OCI-M1 (cell line): ENCODE measurements around the gene SEMA3C.

Experiments used
- DNase-seq: peaks from one replicate; lab custom pipeline; 2025; lab: John Stamatoyannopoulos, UW

Gene SEMA3C

GRCh38 chr7:80823057-80823456 is 95.8 kb downstream of the SEMA3C start:
- DNase-seq = no peak

- no peak for DNase-seq
Observed at GRCh38 chr7:80821771-80822319, 97.0 kb downstream of the SEMA3C start.

DNA sequence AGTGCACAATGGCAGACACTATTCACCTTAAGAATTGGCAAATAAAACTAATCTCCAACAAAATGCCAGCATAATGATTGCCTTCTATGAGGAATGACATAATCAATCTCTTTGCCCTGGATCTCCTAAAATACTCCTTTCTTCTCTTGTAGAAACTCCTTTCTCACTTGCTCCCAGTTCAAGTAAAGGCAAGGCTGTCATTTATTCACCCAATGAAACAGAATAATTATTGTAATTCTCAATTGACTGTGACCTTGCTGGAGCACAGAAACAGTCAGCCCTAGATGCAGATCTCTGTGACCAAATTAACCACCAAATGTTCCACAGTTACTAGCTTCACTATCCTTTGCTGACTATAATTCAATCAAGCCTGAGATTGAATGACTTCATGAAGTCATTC is 99.3 kb downstream of the SEMA3C start:
- DNase-seq = peak; percentile 40

- no peak for DNase-seq
Observed at GRCh38 chr7:80818181-80818580, 100.7 kb downstream of the SEMA3C start.

GRCh38 chr7:80816806-80817205 is 102.0 kb downstream of the SEMA3C start:
- DNase-seq = peak; percentile 39

DNA sequence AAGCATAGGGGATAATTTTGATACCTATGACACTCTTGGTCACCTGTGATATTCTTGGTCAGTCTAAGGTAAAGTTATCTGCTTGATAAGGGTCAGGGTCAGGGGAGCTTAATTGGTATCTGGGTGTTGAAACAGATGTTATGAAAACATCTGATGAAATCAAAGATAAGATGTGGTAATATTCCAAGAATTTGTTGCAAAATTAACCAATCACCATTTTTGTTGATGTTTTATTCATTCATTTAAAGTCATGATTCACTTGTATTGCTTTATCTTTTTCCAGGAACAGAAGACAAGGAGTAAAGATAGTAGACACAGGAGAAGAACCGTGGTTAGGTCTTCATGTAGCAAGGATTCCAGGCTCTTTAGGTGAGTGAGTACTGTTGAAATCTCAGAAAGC is 103.1 kb downstream of the SEMA3C start:
- DNase-seq = no peak

DNA sequence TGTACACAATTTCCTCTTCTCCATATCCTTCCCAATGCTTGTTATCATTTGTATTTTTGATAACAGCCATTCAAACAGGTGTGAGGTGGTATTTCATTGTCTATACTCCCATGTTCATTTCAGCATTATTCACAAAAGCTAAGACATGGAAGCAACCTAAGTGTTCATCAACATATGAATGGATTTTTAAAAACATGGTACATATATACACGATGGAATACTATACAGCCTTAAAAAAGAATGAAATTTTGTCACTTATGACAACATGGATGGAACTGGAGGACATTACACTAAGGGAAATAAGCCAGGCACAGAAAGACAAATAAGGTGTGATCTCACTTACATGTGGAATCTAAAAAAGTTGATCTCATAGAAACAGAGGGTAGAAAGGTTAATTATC is 109.3 kb downstream of the SEMA3C start:
- no peak for DNase-seq

- DNase-seq = no peak
Observed at GRCh38 chr7:80807166-80807900, 111.5 kb downstream of the SEMA3C start.

DNA sequence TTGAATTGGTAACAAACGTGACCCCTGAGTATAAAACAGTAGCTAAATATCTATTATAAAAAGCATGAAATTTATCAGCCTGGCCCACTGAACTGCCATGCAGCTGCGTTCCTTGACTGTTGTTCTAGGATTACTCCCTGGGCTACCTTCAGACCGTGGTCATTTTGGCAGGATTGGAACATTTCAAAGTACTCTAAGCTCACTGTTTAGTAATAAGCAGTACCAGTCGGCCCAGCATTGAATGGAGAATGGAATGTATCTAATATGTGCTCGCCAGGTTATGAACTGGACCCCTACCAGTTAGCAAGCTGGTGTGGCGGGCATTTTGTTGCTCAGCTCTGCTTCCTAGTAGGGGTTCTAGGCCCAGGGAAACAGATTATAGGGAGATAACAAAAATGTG is 112.2 kb downstream of the SEMA3C start:
- no peak for DNase-seq

GRCh38 chr7:80804589-80804988 is 114.3 kb downstream of the SEMA3C start:
- no peak for DNase-seq

DNA sequence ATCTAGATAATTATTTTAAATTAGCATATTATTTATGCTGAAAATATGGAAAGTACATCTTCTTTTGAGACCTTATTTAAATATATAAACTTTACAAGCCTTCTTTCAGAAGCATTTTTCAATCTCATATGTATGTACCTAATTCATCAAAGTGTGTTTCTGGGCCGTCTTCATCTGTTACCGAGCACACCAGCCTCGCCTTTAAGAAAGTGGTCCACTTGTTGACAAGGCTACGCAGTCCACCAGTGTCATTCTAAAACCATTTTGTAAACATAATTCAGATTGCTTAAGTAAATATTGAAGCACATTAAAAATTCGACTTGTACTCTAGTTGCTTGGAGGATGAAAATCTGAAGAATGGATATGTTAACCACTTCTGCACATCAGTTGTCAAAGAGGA is 116.3 kb downstream of the SEMA3C start:
- DNase-seq = no peak

DNA sequence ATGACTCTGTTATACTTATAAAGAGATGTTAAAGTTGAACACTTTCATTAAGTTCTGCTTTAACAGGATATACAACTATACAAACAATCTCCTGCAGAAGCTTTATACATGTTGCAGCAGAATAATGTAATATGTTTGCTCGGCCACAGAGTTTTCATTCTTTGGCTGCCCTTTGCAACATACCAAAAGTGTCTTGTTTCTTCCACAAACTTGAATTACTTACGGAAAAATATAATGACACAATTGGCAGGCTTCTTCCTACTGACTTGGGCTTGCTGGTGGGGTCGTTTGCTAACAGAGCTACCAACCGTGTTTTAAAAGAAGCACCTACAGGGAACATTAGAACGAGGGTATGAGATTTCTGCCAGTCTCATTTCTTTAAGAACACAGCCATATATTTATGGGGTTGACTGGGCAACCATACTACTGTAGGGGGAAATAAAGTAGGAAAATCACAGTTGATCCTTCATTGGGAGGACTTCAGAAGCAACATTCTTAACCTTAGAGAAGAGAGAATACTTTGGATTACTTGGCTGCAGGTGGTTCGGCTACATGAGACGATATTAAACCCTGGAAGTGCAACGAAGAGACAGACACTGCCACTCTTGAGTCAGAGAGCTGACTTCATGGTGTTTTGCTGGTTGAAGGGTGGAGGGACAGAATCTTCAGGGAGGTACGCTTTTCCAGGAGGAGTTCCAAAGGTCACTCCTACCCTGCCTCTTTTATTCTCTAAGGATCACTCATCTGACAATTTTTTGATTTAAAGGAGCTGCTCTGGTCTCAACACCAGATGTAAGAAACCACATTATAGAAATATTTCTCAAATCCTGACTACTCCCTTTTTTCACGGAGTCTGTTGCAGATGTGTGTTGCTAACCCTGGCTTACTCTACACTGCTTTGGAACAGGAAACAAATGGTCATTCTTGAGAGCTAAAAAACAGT is 123.9 kb downstream of the SEMA3C start:
- no peak for DNase-seq

DNA sequence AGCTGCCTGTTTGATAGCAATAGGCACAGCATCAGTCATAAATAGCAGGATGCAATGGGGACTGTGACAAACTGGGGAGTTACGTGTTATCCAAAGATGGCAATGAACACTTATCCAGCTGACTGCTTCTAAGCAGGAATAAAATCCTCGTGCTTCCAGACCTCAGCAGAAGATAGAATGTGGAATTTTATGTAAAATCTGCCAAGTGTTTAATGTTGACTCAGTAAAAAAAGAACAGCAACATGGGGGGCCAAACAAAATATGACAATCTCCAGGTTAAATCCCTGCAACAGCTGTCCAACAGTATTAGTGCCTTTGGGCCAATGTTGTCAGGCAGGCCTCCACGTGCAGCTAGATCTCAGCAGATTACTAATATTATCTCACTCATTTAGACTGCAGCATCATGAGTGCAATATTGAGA is 127.3 kb downstream of the SEMA3C start:
- no peak for DNase-seq

DNA sequence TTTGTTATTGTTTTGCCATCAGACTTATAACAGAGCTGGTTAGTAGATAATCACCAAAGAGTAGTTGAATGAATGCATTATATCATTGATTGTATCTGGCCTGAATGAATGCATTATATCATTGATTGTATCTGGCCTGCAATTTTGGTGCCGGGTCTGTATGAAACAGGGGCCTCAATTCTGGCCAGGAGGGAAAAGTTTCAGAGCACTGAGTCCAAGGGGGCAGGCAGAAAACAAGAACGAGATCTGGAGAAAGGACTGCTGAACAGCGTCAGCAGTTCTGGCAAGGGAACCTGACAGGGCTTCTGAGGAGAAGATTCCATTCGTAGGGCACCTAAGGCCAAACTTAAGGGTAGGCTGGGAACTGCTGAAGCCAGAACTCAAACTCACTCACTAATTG is 128.0 kb downstream of the SEMA3C start:
- DNase-seq = no peak

DNA sequence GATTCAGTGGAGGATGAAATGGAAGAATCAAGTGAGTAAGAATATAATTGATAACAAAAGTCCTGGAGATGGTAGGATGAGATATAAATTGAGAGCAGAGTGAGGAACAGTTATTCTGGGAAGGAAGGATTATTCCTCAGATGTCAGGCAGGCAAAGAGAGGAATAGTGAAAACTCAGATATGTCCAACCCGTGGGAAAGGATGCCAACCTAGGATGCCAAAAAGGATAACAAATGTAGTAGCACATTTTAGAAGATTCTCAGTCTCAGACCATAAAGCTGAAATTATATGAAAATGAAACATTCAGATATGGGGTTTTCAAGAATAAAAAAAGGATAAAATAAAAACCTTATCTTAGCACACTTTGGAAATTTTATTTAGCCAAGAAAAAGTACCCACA is 131.1 kb downstream of the SEMA3C start:
- no peak for DNase-seq

DNA sequence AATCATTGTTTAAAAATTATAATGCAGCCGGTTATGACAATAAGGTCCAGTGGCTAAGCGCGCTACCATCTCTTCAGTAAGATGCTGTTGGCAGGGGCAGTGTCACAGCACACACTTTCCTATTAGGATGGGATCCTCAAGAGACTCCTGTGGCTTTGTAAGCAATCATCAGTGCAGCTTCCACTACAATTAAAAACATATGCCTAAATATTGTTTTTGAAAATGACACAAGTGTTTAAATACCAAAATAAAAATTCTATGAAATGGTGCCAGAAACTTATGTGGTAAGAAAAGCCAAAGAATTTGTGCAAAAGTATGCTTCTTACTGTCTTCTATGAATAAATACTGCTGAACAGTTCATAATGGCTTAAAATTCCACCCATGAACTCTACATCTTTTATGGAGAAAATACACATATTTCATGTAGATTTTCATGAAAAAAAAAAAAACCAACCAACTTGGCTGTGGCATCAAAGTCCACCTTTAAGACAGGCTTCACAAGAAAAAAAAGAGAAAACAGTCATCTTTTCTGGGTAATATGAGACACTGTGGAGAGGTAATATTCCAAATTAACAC is 132.8 kb downstream of the SEMA3C start:
- no peak for DNase-seq

GRCh38 chr7:80785276-80785675 is 133.6 kb downstream of the SEMA3C start:
- DNase-seq = no peak

DNA sequence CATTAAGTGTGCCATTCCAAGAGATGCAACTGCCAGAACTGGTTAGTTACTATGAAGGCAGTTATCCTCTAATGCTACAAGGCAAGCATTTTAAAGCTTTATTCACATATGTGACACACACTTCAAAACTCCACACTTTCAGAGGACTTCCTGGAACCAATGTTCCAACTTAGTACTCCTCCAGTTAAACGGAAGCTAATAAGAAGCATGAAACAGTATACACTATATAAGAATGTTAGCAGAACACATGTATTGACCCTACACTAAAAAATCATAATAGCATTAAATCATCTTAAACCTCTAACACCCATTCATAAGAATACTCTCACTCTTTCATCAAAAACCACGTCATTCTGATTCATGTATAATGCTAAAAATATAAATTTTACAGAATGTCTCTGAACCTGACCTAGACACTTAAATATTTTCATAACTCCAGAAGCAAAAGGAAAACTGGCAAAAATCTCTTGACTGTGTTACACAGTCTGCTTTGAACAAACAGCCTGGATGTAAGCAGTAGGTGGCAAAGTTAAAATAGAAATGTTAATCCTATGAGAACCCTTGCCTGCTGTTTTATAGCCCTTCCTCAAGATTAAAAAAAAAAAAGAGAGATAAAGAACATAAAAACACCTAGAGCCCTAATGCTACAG is 135.0 kb downstream of the SEMA3C start:
- DNase-seq = no peak

- no peak for DNase-seq
Observed at GRCh38 chr7:80783186-80783677, 135.6 kb downstream of the SEMA3C start.

DNA sequence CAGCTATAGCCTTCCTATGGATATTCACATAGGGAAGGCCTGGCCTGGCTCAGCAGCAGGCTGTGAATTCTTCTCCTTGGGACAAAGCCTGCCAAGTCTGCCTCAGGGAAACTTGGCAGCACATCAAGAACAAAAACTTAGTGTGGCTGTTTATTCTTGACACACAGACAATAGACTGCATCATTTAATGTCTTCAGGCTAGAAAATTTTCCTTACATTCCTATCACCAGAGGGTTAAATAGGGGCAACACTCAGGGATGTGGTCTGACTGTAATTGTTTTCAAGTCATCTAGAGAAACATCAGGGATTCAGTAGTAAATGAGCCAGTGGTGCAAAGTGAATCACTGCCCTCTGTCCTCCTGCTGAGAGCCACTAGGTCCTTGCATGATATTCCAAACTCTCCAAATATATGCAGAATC is 137.3 kb downstream of the SEMA3C start:
- no peak for DNase-seq

- DNase-seq = no peak
Observed at GRCh38 chr7:80781146-80781545, 137.7 kb downstream of the SEMA3C start.

DNA sequence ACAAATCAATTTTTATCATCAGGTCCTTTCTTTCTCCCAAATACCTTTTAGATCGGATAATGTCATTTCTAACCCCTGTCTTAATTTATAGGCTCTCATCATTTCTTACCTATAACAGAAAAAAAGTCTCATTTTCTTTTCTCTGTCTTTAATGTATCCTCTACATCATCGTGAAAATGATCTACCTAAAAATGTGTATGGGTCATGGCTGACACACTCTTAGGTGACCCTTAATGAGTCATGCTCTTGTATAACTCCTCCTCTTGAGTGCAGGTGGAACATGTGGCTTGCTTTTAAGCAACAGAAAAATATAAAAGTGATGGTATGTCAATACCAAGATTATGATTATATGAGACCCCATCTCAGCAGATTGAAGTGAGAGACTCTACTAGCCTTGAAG is 139.4 kb downstream of the SEMA3C start:
- no peak for DNase-seq
